Neural progenitor cell (in vitro differentiated cells): ENCODE data around the gene BHLHE40. TPM values are rescaled to one million over a fixed set of nuclear protein-coding genes. Genes with fewer than 3 reads are reported as not detected.

Experiments used
- DNase-seq: peaks from one replicate; pipeline ENCODE4 v3.0.0-alpha.2; 2016; ENCODE audit warnings: low spot score
- H2AFZ ChIP-seq: fragments of 200-600 bp; sonication (generic); replicated peaks from 2 replicates; pipeline ENCODE4 v1.6.1; 2016; ENCODE audit warnings: antibody characterized with exemption
- H3F3A ChIP-seq: fragments of 200-600 bp; sonication (generic); 2 replicates; pipeline ENCODE4 v1.6.1; 2016; ENCODE audit warnings: antibody characterized with exemption, low read depth
- H3K27ac ChIP-seq: fragments of 200-600 bp; sonication (generic); 2 replicates; pipeline ENCODE4 v1.5.1; 2016; ENCODE audit warnings: mild to moderate bottlenecking
- H3K27me3 ChIP-seq: fragments of 200-600 bp; sonication (generic); 2 replicates; pipeline ENCODE4 v1.6.1; 2016; ENCODE audit warnings: mild to moderate bottlenecking, moderate library complexity
- H3K36me3 ChIP-seq: fragments of 200-600 bp; sonication (generic); 2 replicates; pipeline ENCODE4 v1.5.1; 2016
- H3K4me1 ChIP-seq: fragments of 200-600 bp; sonication (generic); 2 replicates; pipeline ENCODE4 v1.6.1; 2016; ENCODE audit warnings: mixed run types
- H3K4me2 ChIP-seq: fragments of 200-600 bp; sonication (generic); 2 replicates; pipeline ENCODE4 v1.6.1; 2016
- H3K4me3 ChIP-seq: fragments of 200-600 bp; sonication (generic); 2 replicates; pipeline ENCODE4 v1.5.1; 2016
- H3K79me2 ChIP-seq: fragments of 200-600 bp; sonication (generic); 2 replicates; pipeline ENCODE4 v1.6.1; 2016; ENCODE audit warnings: low read depth
- H3K9ac ChIP-seq: fragments of 200-600 bp; sonication (generic); 2 replicates; pipeline ENCODE4 v1.6.1; 2016
- H3K9me3 ChIP-seq: fragments of 200-600 bp; sonication (generic); 2 replicates; pipeline ENCODE4 v1.5.1; 2016; ENCODE audit warnings: low read depth
- H4K20me1 ChIP-seq: fragments of 200-600 bp; sonication (generic); 2 replicates; pipeline ENCODE4 v1.6.1; 2016; ENCODE audit warnings: low read depth
- H3K27ac Mint-ChIP-seq: 3 replicates; pipeline ENCODE4 v1.8.0; 2021; ENCODE audit warnings: mixed read lengths
- H3K27me3 Mint-ChIP-seq: 2 replicates; pipeline ENCODE4 v1.8.0; 2022; ENCODE audit warnings: low read depth, mild to moderate bottlenecking, inconsistent platforms, moderate library complexity, mixed read lengths; ENCODE audit not compliant: insufficient read depth
- H3K36me3 Mint-ChIP-seq: 3 replicates; pipeline ENCODE4 v1.8.0; 2021; ENCODE audit warnings: mixed read lengths
- H3K4me1 Mint-ChIP-seq: 3 replicates; pipeline ENCODE4 v1.8.0; 2021; ENCODE audit warnings: mixed read lengths
- H3K4me3 Mint-ChIP-seq: 3 replicates; pipeline ENCODE4 v1.8.0; 2021; ENCODE audit warnings: mild to moderate bottlenecking, moderate library complexity, mixed read lengths
- H3K9me3 Mint-ChIP-seq: 3 replicates; pipeline ENCODE4 v1.8.0; 2020; ENCODE audit warnings: mixed read lengths
- EZH2 ChIP-seq: fragments of 200-600 bp; sonication (generic); IDR thresholded peaks from 2 replicates; pipeline ENCODE4 v1.6.1; 2017; ENCODE audit warnings: antibody characterized with exemption, mild to moderate bottlenecking, moderate library complexity
- EZH2phosphoT487 ChIP-seq: fragments of 200-600 bp; sonication (generic); IDR thresholded peaks from 2 replicates; pipeline ENCODE4 v1.6.1; 2017; ENCODE audit warnings: antibody characterized with exemption
- total RNA-seq: library from RNA; depleted of rRNA; stranded (reverse); fragments of >200 nt; gene quantifications from 2 replicates; pipeline ENCODE4 v1.2.3, GENCODE V29; 2015; ENCODE audit warnings: low replicate concordance
- TF ChIP-seq, protein P1 (sequence below): fragments of 200-600 bp; sonication (generic); IDR thresholded peaks from 2 replicates; pipeline ENCODE4 v1.5.1; 2017; ENCODE audit warnings: antibody characterized with exemption, mild to moderate bottlenecking

The BHLHE40 gene
- total RNA-seq, 1 donor from 2014 or later = 0.34 TPM

DNA sequence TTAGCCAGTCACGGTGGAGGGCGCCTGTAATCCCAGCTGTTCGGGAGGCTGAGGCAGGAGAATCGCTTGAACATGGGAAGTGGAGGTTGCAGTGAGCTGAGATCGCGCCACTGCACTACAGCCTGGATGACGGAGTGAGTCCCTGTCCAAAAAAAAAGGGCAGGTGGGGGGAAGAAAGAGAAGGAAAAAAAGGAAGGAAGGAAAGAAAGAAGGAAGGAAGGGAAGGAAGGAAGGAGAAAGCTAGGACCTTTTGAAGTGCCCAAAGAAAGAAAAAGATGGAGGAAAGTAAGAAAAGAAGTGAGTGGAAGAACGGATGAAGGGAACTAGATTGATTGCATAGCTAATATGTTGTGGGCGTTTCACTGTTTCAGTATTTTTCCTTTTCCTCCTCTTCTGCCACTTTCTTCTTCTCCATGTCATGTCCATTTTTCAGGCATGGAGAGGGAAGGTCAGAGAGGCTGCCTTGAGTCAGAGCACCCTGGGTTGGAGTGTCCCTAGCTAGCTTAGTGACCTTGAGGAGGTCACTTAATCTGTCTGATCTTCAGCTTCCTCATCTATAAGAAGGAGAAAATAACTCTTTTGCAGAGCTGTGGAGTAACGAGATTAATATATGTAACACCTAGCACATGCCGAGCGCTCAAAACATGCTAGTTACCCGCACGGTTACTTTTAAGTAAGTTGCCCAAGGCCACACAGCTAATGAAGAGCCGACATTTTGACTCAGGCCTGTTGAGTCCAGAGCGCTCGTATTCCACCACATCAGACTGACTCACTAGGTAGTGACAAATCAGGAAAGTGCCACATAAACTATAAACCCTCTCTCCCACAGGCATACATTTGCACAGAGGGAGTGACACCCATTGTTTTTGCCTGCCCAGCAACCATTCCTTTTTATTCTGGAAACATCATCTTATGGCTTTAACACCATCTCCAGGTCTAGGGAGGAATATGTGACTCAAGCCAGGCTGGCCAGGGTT lies 42.2 kb downstream of the BHLHE40 start:
- H3K4me3 Mint-ChIP-seq = no peak overlapping the region
- no peak overlapping the region for H3K4me2 ChIP-seq

DNA sequence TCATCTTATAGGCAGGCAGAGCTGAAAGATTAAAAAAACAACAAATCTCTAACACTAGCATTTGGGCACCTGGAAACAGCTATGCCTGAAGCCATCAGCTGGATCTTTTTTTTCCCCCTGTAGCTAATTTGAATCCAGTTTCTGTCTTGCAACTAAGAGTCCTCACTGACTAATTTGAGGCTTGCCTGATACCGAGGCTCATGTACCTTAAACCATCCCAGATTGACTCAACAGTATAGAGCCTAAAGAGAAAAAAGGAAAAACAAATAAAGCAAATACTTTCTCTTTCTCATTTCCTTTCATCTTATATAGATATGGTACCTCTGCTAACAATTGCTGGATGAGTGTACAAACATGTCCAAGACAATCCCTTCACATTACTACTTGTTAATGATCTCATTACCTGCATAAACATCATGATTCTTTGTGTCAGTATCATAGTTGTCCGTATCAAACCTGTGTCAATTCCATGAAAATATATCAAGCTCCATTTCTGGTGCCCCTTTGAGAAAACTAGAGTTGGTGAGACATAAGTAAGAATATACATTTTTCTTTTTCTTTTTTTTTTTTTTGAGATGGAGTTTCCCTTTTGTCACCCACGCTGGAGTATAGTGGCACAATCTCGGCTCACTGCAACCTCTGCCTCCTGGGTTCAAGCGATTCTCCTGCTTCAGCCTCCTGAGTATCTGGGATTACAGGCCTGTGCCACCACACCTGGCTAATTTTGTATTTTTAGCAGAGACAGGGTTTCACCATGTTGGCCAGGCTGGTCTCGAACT lies 43.1 kb downstream of the BHLHE40 start:
- H3K79me2 ChIP-seq = no peaks in the 10 kb centered on the region
- no peaks in the 10 kb centered on the region for H4K20me1 ChIP-seq
- no peaks in the 10 kb centered on the region for H3K9me3 Mint-ChIP-seq
- peaks cover 9% of the 10 kb centered on the region for H3K4me1 ChIP-seq
- no peak overlapping the region for H3K4me3 Mint-ChIP-seq
- no peak overlapping the region for H3K4me3 ChIP-seq
- peaks cover 12% of the 10 kb centered on the region for H3K27me3 Mint-ChIP-seq
- peaks cover 22% of the 10 kb centered on the region for H3K4me1 Mint-ChIP-seq
- H3K27ac Mint-ChIP-seq = no peak overlapping the region
- no peaks in the 10 kb centered on the region for H3K36me3 Mint-ChIP-seq
- peaks cover 5% of the 10 kb centered on the region for H3K27me3 ChIP-seq
- no peak overlapping the region for H3K27ac ChIP-seq
- no peak overlapping the region for H3K4me2 ChIP-seq
- peaks cover 7% of the 10 kb centered on the region for H3F3A ChIP-seq
- TF ChIP-seq EZH2 = no peak
- TF ChIP-seq, protein P1, sequence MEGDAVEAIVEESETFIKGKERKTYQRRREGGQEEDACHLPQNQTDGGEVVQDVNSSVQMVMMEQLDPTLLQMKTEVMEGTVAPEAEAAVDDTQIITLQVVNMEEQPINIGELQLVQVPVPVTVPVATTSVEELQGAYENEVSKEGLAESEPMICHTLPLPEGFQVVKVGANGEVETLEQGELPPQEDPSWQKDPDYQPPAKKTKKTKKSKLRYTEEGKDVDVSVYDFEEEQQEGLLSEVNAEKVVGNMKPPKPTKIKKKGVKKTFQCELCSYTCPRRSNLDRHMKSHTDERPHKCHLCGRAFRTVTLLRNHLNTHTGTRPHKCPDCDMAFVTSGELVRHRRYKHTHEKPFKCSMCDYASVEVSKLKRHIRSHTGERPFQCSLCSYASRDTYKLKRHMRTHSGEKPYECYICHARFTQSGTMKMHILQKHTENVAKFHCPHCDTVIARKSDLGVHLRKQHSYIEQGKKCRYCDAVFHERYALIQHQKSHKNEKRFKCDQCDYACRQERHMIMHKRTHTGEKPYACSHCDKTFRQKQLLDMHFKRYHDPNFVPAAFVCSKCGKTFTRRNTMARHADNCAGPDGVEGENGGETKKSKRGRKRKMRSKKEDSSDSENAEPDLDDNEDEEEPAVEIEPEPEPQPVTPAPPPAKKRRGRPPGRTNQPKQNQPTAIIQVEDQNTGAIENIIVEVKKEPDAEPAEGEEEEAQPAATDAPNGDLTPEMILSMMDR = no peak
- TF ChIP-seq EZH2phosphoT487 = no peak
- no peaks in the 10 kb centered on the region for H3K36me3 ChIP-seq
- no peak for DNase-seq
- H3K9me3 ChIP-seq = no peaks in the 10 kb centered on the region
- H3K9ac ChIP-seq = no peak overlapping the region
- no peak overlapping the region for H2AFZ ChIP-seq

More for the DNA sequence above, 42.2 kb downstream of the BHLHE40 start:
- H2AFZ ChIP-seq = no peak overlapping the region
- Mint-ChIP-seq H3K27ac (no peak overlapping the region), H3K9me3 (no peaks in the 10 kb centered on the region), H3K27me3 (peaks cover 9% of the 10 kb centered on the region), H3K4me1 (peaks cover 26% of the 10 kb centered on the region), H3K36me3 (no peaks in the 10 kb centered on the region)
- peaks cover 7% of the 10 kb centered on the region for H3F3A ChIP-seq
- H3K4me3 ChIP-seq = no peak overlapping the region
- TF ChIP-seq, protein P1 = no peak
- TF ChIP-seq EZH2 = no peak
- H3K36me3 ChIP-seq = no peaks in the 10 kb centered on the region
- no peaks in the 10 kb centered on the region for H4K20me1 ChIP-seq
- H3K79me2 ChIP-seq = no peaks in the 10 kb centered on the region
- H3K9me3 ChIP-seq = no peaks in the 10 kb centered on the region
- peaks cover 5% of the 10 kb centered on the region for H3K27me3 ChIP-seq
- DNase-seq = no peak
- no peak overlapping the region for H3K9ac ChIP-seq
- peaks cover 9% of the 10 kb centered on the region for H3K4me1 ChIP-seq
- H3K27ac ChIP-seq = no peak overlapping the region

DNA sequence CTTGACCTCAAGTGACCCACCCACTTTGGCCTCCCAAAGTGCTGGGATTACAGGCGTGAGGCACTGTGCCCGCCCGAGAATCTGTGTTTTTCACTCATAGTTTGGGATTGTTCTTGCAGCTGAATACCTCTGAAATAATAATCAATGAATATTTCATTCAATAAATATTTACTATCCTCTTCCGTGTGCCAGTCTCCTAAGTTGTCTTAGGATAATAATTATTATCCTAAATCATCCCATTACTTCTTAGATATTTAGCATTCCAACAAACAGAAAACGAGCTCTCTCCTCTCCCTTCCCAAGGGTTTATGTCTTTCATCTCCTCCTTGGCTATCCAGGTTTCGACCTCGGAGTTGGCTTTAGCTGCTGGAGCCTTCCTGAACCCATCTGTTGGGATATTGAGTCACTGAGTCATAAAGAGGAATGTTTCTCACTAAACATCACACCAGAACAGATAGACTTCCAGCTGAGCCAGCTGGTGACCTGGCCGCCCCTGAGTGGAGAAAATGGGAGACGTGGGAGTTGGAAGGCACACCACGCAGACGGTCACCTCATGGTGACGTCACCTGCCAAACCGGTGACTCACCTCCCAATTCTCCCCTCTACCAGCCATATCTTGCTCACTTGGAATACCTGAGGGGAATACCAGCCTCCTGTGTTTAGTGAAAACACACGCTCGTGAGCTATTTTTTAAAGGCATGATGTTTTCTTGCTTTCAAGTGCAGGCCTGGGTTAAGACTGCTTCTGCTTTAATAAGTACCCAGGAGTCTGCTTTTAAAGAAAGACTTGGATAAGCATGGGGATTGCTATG lies 43.9 kb downstream of the BHLHE40 start:
- DNase-seq = no peak
- peaks cover 20% of the 10 kb centered on the region for H3K4me1 Mint-ChIP-seq
- no peak overlapping the region for H3K4me2 ChIP-seq
- H3K36me3 ChIP-seq = no peaks in the 10 kb centered on the region
- H3K9me3 ChIP-seq = no peaks in the 10 kb centered on the region
- no peak overlapping the region for H2AFZ ChIP-seq
- no peak for TF ChIP-seq EZH2
- TF ChIP-seq EZH2phosphoT487 = no peak
- TF ChIP-seq, protein P1 = no peak
- peaks cover 2% of the 10 kb centered on the region for H3F3A ChIP-seq
- no peaks in the 10 kb centered on the region for H4K20me1 ChIP-seq
- peaks cover 3% of the 10 kb centered on the region for H3K4me1 ChIP-seq
- H3K9ac ChIP-seq = no peak overlapping the region
- no peak overlapping the region for H3K4me3 Mint-ChIP-seq
- H3K27me3 Mint-ChIP-seq = peaks cover 14% of the 10 kb centered on the region
- H3K9me3 Mint-ChIP-seq = no peaks in the 10 kb centered on the region
- no peaks in the 10 kb centered on the region for H3K36me3 Mint-ChIP-seq
- H3K27ac Mint-ChIP-seq = no peak overlapping the region
- no peaks in the 10 kb centered on the region for H3K79me2 ChIP-seq
- H3K27ac ChIP-seq = no peak overlapping the region
- no peak overlapping the region for H3K4me3 ChIP-seq
- peaks cover 5% of the 10 kb centered on the region for H3K27me3 ChIP-seq
